SIG-M5 treated with dmso at 0.1 percent for 504 hours (cell line): ENCODE data around the gene ZNF92.
A peak's percentile ranks its signal among the peaks of the same experiment; 100 is the strongest.
"Not testable (repeated sequence)": the region's sequence is repeated elsewhere in the genome, so short reads cannot be mapped to it uniquely, and the experiment has no call there.

ENCODE experiments used
- DNase-seq: peaks from one replicate; lab custom pipeline; 2025; ENCODE audit not compliant: unreplicated experiment; lab: John Stamatoyannopoulos, UW

Gene ZNF92

GRCh38 chr7:65373608-65374351, at the start of gene ZNF92:
TSS of gene ZNF92 (plus strand) at chr7:65373855. CDS start at chr7:65373998, 143 bp downstream.
- DNase-seq: peak; percentile 96

GRCh38 chr7:65325793-65326432, 47.7 kb upstream of the ZNF92 start:
- no peak for DNase-seq

- no peak for DNase-seq
Observed at GRCh38 chr7:65338346-65338745, 35.3 kb upstream of the ZNF92 start.

- DNase-seq: no peak
Observed at GRCh38 chr7:65339257-65339656, 34.4 kb upstream of the ZNF92 start.

- no peak for DNase-seq
Observed at GRCh38 chr7:65342723-65343629, 30.7 kb upstream of the ZNF92 start.

GRCh38 chr7:65344541-65344940, 29.1 kb upstream of the ZNF92 start:
- DNase-seq: not testable (repeated sequence)

GRCh38 chr7:65354263-65354662, 19.4 kb upstream of the ZNF92 start:
- DNase-seq: no peak

- DNase-seq: no peak
Observed at GRCh38 chr7:65369843-65370242, 3.8 kb upstream of the ZNF92 start.

GRCh38 chr7:65371468-65371867, 2.2 kb upstream of the ZNF92 start:
- DNase-seq: no peak

- no peak for DNase-seq
Observed at GRCh38 chr7:65379318-65379717, 5.7 kb downstream of the ZNF92 start.

GRCh38 chr7:65381742-65382141, 8.1 kb downstream of the ZNF92 start:
- DNase-seq: no peak

- DNase-seq: no peak
Observed at GRCh38 chr7:65382452-65382851, 8.8 kb downstream of the ZNF92 start.

GRCh38 chr7:65387891-65388290, 14.2 kb downstream of the ZNF92 start:
- no peak for DNase-seq

GRCh38 chr7:65390588-65390987, 16.9 kb downstream of the ZNF92 start:
- DNase-seq: no peak

- DNase-seq: peak; percentile 19
Observed at GRCh38 chr7:65397730-65398142, 24.1 kb downstream of the ZNF92 start.

GRCh38 chr7:65398671-65399070, 25.0 kb downstream of the ZNF92 start:
- not testable (repeated sequence) for DNase-seq

GRCh38 chr7:65399101-65399500, 25.4 kb downstream of the ZNF92 start:
- DNase-seq: not testable (repeated sequence)

- DNase-seq: no peak
Observed at GRCh38 chr7:65404020-65404419, 30.4 kb downstream of the ZNF92 start.

- not testable (repeated sequence) for DNase-seq
Observed at GRCh38 chr7:65406706-65407105, 33.1 kb downstream of the ZNF92 start.

GRCh38 chr7:65409363-65409762, 35.7 kb downstream of the ZNF92 start:
- no peak for DNase-seq

- DNase-seq: no peak
Observed at GRCh38 chr7:65411249-65411648, 37.6 kb downstream of the ZNF92 start.

GRCh38 chr7:65422670-65423069, 49.0 kb downstream of the ZNF92 start:
- no peak for DNase-seq
